Fibroblast of skin of left quadriceps (primary cell): Measurements from ENCODE around the gene ARFGEF3.

ENCODE experiments used
- DNase-seq, 2 experiments: peaks; one replicate each; pipeline ENCODE4 v3.0.0-alpha.2; 2013; ENCODE audit warnings: low read depth in 2 of 2

Gene ARFGEF3

DNA sequence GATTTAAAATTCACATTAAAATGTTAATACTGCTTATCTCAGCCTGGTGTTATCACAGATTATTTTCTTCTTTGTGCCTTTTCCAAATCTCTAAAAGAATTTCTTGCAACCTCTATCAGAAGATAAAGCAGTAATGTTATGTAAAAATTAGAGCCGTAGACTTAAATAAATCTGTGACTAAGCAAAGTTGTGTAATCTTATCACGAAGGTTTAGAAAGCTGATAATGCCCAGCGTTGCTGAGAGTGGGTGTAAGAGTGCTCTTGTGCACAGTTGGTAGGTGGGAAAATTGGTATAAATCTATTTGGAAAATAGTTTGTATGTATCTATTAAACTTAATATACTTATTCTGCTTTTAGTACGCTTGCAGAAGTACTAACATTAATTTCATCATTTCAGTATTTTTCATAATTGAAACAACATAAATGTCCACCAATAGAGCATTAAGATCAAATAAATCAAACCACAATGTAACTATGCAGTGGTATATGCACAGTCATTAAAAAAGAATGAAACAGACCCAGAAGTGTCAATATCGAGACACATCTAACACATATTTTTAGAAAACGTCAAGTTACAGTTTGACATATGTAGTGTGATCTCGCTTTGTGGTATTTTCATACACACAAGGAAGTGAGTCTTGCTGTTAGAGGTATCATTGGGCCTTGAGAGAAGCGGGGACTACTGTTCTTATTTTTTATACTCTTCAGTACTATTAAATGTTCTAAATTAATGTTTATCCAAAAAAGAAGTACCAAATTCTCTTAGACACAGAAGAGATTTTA is 111.0 kb downstream of the ARFGEF3 start:
- no peak for DNase-seq

GRCh38 chr6:138275976-138276375 is 114.2 kb downstream of the ARFGEF3 start:
- DNase-seq: no peak

- DNase-seq: no peak
Observed at GRCh38 chr6:138277835-138278234, 116.1 kb downstream of the ARFGEF3 start.

DNA sequence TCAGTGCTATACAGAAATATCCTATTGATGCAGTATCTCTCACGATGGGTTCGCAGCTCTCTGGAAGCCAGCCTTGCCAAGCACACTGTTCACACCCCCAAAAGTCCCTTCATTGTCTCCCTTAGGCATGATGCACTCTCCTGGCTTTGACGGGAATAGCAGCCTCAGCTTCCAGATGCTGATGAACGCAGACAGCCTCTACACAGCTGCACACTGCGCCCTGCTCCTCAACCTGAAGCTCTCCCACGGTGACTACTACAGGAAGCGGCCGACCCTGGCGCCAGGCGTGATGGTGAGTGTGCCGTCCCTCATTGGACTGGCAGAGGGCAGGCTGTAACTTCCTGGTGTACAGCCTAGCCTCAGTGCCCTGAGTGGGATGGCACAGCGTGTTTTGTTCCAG is 116.6 kb downstream of the ARFGEF3 start:
- peak in 1 of 2 experiments; percentile 2 for DNase-seq

GRCh38 chr6:138285800-138286199 is 124.1 kb downstream of the ARFGEF3 start:
- DNase-seq: no peak

DNA sequence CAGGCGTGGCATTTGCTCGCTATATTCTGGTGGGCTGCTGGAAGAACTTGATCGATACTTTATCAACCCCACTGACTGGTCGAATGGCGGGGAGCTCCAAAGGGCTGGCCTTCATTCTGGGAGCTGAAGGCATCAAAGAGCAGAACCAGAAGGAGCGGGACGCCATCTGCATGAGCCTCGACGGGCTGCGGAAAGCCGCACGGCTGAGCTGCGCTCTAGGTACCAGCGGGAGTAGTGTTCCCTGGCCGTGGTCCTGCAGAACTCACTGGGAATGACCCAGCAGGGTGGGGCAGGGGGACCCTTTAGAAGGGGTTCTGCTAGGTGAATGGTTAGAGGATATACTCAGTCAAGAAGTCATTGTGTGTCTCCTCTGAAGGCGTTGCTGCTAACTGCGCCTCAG is 125.0 kb downstream of the ARFGEF3 start:
- no peak for DNase-seq

DNA sequence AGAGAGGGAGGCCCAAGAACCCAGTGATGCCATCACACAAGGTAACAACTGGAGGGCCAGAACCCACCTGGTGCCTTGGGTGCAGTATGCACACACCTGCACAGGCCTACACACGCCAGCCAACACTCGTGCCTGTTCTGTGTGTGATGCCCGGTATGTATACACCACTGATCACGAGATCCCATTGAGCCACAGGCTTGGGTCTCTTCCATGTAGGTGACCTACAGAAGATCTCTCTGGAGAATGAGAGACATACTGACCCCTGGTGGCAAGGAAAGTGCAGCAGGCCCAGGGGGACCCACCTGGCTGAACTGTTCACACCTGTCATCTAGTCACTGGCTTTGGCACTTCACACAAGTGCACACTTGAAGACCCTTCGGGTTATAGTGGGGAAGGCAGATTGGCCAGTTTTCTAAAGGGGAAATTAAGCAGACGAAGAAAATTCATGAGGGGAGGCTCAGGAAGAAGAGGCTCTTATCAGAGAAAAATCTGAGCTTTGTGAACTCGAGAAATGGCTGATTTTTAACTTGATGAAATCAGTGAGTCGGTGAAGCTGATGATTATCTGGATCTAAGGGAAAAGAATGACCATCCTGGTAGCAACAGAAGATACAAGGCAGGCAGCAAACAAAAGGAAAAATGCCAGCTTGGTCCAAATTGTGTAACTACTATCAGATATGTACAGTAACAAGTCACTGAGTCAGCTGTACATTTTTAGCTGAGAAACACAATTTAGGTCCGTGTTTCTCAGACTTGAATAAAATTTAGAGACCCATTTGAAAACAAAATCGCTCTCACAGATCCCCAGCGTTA is 125.6 kb downstream of the ARFGEF3 start:
- no peak for DNase-seq

- DNase-seq: peak; percentile 55 to 59
Observed at GRCh38 chr6:138288428-138289085, 126.8 kb downstream of the ARFGEF3 start.

- no peak for DNase-seq
Observed at GRCh38 chr6:138289739-138290138, 128.0 kb downstream of the ARFGEF3 start.

DNA sequence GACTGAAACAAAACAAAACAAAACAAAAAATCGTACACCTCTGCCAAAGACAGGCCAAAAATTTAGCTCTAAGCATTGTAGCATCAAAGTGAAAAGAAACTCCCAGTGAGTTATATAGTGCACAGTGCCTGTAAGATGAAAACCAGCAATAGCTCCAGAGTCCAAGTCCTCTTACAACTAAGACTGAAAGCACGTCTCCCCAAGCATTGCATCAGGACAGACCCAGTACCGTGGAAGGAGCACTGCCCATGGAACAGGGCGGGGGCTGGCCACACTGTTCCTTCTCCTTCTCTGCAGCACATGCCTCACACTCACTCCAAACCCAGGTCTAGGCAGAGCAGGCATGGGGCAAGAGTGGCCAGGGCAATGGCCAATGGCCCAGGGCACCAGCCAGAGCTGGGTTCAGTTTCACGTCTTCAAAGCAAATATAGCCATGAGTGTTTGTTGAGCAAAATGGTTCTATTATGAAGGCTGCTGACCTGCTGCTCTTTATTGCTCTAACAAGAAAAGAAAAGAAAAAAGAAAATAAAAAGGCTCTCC is 128.8 kb downstream of the ARFGEF3 start:
- DNase-seq: no peak

GRCh38 chr6:138291036-138291848 is 129.5 kb downstream of the ARFGEF3 start:
- DNase-seq: no peak

GRCh38 chr6:138291849-138292181 is 130.1 kb downstream of the ARFGEF3 start:
- DNase-seq: no peak

DNA sequence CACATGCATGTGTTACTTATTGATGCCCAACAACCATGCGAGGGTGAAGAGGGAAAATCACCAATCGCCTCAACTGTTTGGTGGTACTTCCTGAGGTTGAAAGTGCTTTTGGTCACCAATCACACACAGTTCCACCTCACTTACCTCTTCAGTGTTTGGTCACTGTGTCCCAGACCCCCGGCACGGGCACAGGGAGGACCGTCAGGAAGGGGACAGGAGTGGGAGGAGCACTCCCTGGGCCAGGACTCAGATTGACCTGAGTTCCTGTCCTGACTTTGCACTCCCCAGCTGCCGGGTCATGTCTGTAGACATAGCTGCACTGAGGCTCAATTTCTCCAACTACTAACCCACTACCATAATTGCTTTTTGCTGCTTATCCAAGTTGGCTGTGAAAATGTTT is 130.7 kb downstream of the ARFGEF3 start:
- DNase-seq: no peak

DNA sequence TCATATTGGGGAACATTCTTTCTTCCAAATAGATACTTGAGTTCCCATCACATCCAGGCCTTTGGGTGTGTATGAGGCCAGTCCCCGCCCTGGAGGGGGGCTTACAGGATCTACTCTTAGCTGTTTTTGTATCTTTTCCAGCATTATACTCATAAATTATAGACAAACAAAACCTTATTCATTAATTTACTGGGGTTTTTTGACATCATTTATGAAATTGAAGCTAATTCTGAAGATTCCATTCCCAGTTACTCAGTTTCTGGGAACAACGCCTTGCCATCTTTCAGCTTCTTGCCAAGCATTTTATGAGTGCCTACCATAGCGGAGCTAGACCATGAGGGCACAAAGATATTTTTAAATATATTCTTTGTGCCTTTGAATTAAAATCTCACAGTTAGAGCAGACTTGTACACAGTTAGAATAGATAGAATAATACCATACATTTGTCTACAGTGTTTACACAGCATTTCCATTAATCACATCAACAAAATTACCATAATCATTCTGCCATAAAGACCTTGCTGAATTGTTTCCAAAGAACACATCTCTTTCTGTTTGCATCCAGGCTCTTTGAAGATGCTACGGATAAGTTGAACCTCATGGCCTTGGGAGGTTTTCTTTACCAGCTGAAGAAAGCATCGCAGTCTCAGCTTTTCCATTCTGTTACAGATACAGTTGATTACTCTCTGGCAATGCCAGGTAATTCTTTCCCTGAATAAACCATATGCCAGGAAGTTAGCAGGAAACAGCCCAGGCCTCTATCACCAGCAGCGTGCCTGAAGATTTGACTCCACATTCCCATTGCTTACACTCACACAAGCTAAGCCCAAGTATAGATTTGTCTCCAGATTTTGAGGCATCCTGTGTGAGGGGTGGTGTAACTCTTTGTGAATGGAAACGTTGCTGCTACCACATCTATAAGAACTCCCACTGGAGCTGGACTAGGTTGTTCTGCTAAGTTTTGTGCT is 132.0 kb downstream of the ARFGEF3 start:
- no peak for DNase-seq

- DNase-seq: no peak
Observed at GRCh38 chr6:138296381-138296780, 134.6 kb downstream of the ARFGEF3 start.

DNA sequence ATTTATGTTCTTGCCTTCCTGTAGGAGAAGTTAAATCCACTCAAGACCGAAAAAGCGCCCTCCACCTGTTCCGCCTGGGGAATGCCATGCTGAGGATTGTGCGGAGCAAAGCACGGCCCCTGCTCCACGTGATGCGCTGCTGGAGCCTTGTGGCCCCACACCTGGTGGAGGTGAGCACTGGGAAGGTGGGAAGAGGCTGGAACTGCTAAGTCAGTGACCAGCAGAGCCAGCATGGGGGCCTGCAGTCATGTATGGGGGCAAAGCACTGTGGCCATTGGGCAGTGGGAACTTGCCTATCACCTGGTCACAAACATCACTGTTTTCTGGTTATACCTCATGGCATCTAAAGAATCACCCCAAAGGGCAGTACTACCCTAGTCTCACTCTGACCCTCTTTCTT is 135.0 kb downstream of the ARFGEF3 start:
- DNase-seq: no peak

DNA sequence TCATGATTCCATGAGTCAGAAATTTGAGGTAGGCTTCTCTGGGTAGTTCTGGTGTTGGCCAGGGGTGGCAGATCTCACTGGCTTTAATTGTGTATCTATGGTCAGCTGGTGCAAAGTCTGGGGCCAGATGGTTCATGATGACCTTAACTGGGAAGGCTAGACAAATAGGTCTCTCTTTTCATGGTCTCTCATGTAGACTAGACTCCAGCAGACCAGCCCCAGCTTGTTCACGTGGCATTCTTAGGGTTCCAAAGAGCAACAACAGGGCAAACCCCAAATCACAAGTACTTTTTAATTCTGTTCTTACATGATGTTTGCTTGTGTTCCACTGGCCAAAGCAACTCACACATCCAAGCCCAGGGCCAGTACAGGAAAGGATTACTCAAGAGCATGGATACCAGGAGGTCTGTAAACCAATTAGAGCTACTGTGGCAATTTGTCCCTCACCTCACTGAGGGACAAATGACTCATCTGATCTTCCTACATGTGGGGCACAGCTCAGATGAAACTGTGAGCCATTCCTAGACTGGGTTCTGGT is 136.1 kb downstream of the ARFGEF3 start:
- DNase-seq: no peak

- DNase-seq: no peak
Observed at GRCh38 chr6:138300469-138300868, 138.7 kb downstream of the ARFGEF3 start.

DNA sequence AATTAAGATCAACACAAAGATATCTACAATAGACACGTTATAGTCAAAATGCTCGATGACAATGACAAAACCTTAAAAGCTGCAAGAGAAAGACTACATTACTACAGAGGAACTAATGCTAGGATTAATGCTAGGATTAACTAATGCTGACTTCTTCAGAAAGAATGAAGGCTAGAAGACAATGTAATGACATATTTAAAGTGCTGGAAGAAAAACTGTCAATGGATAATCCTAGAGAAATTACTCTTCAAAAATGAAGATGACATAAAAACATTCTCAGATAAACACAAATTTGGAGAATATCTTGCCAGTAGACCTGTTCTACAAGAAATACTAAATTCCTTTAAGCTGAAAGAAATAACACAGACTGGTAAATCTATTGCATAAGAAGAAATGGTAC is 140.8 kb downstream of the ARFGEF3 start:
- DNase-seq: no peak

- DNase-seq: no peak
Observed at GRCh38 chr6:138307352-138307751, 145.6 kb downstream of the ARFGEF3 start.
